H1 (cell line): Measurements from ENCODE around the gene ASIC1. TPM values are rescaled to one million over a fixed set of nuclear protein-coding genes. Genes with fewer than 3 reads are reported as not detected.

ENCODE experiments used
- MAFK ChIP-seq: IDR thresholded peaks from 2 replicates; pipeline ENCODE4 v1.6.1; 2012; ENCODE audit warnings: low read depth, mild to moderate bottlenecking, improper control_type of control experiment, low read length
- RAD21 ChIP-seq, 2 experiments: IDR thresholded peaks in 1 of 2; conservative IDR thresholded peaks in 1 of 2; 2 replicates each; pipeline ENCODE4 v1.6.1; 2011; ENCODE audit warnings: low read depth in 2 of 2, low read length in 2 of 2, improper control_type of control experiment in 1 of 2, inconsistent platforms in 1 of 2, mild to moderate bottlenecking in 1 of 2, moderate library complexity in 1 of 2
- RFX5 ChIP-seq: IDR thresholded peaks from 2 replicates; pipeline ENCODE4 v1.6.1; 2011; ENCODE audit warnings: low read depth, low read length, improper control_type of control experiment, borderline replicate concordance
- SP4 ChIP-seq: IDR thresholded peaks from 2 replicates; pipeline ENCODE4 v1.6.1; 2012; ENCODE audit warnings: low read length, inconsistent platforms
- polyA plus RNA-seq, 7 experiments: library from polyadenylated mRNA; depleted of rRNA in 3 of 7; stranded (reverse) in 5 of 7; unstranded in 2 of 7; fragments of >200 nt in 5 of 7; fragments of 200-250 nt in 2 of 7; gene quantifications; 1 replicate in 5 of 7; 2 replicates in 1 of 7; 4 replicates in 1 of 7; pipeline versions ENCODE4 v1.2.1 to v1.2.3, GENCODE V29; 2011 to 2013; ENCODE audit warnings: missing spikeins in 2 of 7, mixed read lengths in 2 of 7
- total RNA-seq: library from RNA; stranded (reverse); fragmentation: NEBNext Ultra II Directional; extraction: Animal tissue kit (Norgen Biotek cat#: 25700); gene quantifications from 2 replicates; pipeline ENCODE4 v1.2.1, GENCODE V29; 2021
- TF ChIP-seq, protein P1 (sequence below): IDR thresholded peaks from 2 replicates; pipeline ENCODE4 v1.6.1; 2011; ENCODE audit warnings: low read length, improper control_type of control experiment

ASIC1 gene
- total and polyA plus RNA-seq, 2 of the 8 experiments (the other 6 are each of a cell fraction or from before 2014, with no cell fraction given) = 2.4 to 4.4 TPM

DNA sequence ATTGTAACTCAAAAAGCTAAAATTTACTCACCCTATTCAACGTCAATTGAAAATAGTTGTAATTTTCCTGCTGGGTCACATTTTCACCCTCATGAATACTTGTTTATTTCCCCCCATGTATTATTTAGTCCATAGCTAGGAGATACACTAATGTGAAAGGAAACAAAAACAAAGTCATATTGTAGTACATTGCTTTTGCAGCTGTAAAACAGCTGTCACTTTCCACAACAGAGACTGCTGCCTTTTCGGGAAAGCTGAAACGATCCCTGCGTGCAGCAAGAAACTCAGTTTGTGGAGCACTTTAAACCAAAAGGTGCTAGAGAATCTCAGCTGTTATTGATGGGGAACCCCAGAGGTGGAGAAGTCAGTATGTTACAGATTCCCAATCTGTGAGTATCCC lies 36.4 kb upstream of the ASIC1 start (continued):
- TF ChIP-seq RAD21 (IDR thresholded peaks at IDR 0.05 in 1 of 2, conservative IDR thresholded peaks at IDR 0.05 in 1 of 2; ENCODE audit: low read depth in 2 of 2, low read length in 2 of 2) (no peak), MAFK (no peak), SP4 (no peak), RFX5 (no peak)
- TF ChIP-seq, protein P1, sequence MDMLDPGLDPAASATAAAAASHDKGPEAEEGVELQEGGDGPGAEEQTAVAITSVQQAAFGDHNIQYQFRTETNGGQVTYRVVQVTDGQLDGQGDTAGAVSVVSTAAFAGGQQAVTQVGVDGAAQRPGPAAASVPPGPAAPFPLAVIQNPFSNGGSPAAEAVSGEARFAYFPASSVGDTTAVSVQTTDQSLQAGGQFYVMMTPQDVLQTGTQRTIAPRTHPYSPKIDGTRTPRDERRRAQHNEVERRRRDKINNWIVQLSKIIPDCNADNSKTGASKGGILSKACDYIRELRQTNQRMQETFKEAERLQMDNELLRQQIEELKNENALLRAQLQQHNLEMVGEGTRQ = no peak
